ENCODE data around the gene FREM2. TPM values are rescaled to one million over a fixed set of nuclear protein-coding genes. Genes with fewer than 3 reads are reported as not detected.
A peak's percentile ranks its signal among the peaks of the same experiment; 100 is the strongest.

FREM2 gene
- polyA plus RNA-seq, 2 of the 4 experiments (the other 2 are of a cell fraction), result not detected

DNA sequence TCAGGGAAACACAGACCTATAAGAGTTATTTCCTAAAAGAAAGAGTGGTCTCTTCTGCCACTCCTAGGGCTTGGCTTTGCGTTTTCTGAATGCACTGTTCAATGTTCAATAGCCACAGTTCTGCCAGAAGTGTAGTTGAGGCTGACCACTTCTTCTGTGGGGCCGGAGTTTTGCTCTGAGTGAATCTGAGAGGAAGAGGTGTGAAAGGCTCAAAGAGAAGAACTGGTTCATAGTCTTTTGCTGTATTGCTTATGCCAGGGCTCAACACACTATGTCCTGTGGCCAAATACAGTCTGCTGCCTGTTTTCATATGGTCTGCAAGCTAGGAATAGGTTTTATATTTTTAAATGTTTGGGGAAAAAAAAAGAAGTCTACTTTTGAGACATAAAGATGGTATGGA lies 175.6 kb downstream of the FREM2 start (continued):
- TF ChIP-seq REST (IDR thresholded peaks at IDR 0.05) (no peak), MAFK (IDR thresholded peaks at IDR 0.05; ENCODE audit: partially characterized antibody) (no peak), POLR2A (IDR thresholded peaks at IDR 0.05; ENCODE audit: low read length) (no peak), TFCP2L1 (CRISPR knock-in tag; IDR thresholded peaks at IDR 0.05) (no peak), BHLHE40 (IDR thresholded peaks at IDR 0.05; ENCODE audit: low read depth, low read length) (no peak), HDAC2 (IDR thresholded peaks at IDR 0.05) (no peak), CHD2 (IDR thresholded peaks at IDR 0.05; ENCODE audit: low read length, partially characterized antibody) (no peak), MAZ (IDR thresholded peaks at IDR 0.05; ENCODE audit: borderline replicate concordance, low read depth, low read length) (no peak)

DNA sequence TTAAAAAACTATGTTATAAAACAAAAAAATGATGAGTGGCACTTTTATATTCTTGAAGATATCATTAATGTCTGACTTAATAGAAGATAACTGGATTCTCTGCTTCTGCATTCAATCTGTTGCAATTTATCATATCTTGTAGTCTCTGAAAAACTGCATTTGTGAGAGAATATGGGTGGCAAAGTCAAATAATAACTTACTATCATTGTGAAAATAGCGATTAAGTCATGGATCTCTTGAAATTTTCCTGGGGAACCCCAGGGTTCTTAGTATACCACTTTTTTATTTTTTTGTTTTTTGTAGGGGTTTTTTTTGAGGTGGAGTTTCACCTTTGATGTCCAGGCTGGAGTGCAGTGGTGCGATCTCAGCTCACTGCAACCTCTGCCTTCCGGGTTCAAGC lies 176.7 kb downstream of the FREM2 start:
- H3K4me2 ChIP-seq, result no peak overlapping the region
- ChIA-PET CTCF (no interaction called here), POLR2A (no interaction called here)
- H3K27ac ChIP-seq, result no peak overlapping the region
- H3K9me3 ChIP-seq, result no peaks in the 10 kb centered on the region
- no peak for DNase-seq (ENCODE audit: low read depth in 1 of 2, low spot score in 1 of 2)
- no peak overlapping the region for H3K4me3 ChIP-seq
- no peak for ATAC-seq
- no peaks in the 10 kb centered on the region for H3K4me1 ChIP-seq
- TF ChIP-seq ELK1 (IDR thresholded peaks at IDR 0.05; ENCODE audit: low read depth, low read length) (no peak), ESRRA (IDR thresholded peaks at IDR 0.05; ENCODE audit: borderline replicate concordance, low read length) (no peak)
- WGBS (ENCODE audit: missing lambda C conversion rate), result 26% methylated on average over 3 of the region's 3 CpGs
- no peak for FAIRE-seq

- DNase-seq (ENCODE audit: low read depth in 1 of 2, low spot score in 1 of 2), result peak in 1 of 2 experiments; percentile 1
- Histone ChIP-seq H3K4me2 (no peak overlapping the region), H3K4me1 (no peaks in the 10 kb centered on the region), H3K27ac (no peak overlapping the region), H3K9me3 (no peaks in the 10 kb centered on the region), H3K4me3 (no peak overlapping the region)
- TF ChIP-seq FOXS1 (CRISPR knock-in tag; IDR thresholded peaks at IDR 0.05), result no peak
- TF ChIP-seq CBX8 (IDR thresholded peaks at IDR 0.05), result no peak
- TF ChIP-seq, protein P1, sequence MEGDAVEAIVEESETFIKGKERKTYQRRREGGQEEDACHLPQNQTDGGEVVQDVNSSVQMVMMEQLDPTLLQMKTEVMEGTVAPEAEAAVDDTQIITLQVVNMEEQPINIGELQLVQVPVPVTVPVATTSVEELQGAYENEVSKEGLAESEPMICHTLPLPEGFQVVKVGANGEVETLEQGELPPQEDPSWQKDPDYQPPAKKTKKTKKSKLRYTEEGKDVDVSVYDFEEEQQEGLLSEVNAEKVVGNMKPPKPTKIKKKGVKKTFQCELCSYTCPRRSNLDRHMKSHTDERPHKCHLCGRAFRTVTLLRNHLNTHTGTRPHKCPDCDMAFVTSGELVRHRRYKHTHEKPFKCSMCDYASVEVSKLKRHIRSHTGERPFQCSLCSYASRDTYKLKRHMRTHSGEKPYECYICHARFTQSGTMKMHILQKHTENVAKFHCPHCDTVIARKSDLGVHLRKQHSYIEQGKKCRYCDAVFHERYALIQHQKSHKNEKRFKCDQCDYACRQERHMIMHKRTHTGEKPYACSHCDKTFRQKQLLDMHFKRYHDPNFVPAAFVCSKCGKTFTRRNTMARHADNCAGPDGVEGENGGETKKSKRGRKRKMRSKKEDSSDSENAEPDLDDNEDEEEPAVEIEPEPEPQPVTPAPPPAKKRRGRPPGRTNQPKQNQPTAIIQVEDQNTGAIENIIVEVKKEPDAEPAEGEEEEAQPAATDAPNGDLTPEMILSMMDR (IDR thresholded peaks at IDR 0.05), result 0 out of 3 replicates have a peak, but pooled peaks have one; percentile 11
- TF ChIP-seq, protein P2, sequence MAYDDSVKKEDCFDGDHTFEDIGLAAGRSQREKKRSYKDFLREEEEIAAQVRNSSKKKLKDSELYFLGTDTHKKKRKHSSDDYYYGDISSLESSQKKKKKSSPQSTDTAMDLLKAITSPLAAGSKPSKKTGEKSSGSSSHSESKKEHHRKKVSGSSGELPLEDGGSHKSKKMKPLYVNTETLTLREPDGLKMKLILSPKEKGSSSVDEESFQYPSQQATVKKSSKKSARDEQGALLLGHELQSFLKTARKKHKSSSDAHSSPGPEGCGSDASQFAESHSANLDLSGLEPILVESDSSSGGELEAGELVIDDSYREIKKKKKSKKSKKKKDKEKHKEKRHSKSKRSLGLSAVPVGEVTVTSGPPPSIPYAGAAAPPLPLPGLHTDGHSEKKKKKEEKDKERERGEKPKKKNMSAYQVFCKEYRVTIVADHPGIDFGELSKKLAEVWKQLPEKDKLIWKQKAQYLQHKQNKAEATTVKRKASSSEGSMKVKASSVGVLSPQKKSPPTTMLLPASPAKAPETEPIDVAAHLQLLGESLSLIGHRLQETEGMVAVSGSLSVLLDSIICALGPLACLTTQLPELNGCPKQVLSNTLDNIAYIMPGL (CRISPR knock-in tag; IDR thresholded peaks at IDR 0.05; ENCODE audit: borderline replicate concordance), result no peak
- FAIRE-seq, result no peak
- ATAC-seq, result no peak
- 19% methylated on average over 1 of the region's 1 CpG for WGBS (ENCODE audit: missing lambda C conversion rate)
- ChIA-PET CTCF (interaction anchor here (0.7 to 2.0 kb wide), 6 partner anchors 9 to 149 kb away, joined by 3 to 5 read pairs (median 4); no protein-coding TSS in a partner anchor), POLR2A (no interaction called here)
These were observed 179.8 kb downstream of the FREM2 start for GRCh38 chr13:38866649-38867048.
